Measurements from ENCODE around the gene TMOD4. TPM values are rescaled to one million over a fixed set of nuclear protein-coding genes. Genes with fewer than 3 reads are reported as not detected.
A peak's percentile ranks its signal among the peaks of the same experiment; 100 is the strongest.

The TMOD4 gene
- total and polyA plus RNA-seq, 2 of the 13 experiments (the other 11 are each of a cell fraction or from before 2014, with no cell fraction given) = 0.66 TPM; not detected in 1

DNA sequence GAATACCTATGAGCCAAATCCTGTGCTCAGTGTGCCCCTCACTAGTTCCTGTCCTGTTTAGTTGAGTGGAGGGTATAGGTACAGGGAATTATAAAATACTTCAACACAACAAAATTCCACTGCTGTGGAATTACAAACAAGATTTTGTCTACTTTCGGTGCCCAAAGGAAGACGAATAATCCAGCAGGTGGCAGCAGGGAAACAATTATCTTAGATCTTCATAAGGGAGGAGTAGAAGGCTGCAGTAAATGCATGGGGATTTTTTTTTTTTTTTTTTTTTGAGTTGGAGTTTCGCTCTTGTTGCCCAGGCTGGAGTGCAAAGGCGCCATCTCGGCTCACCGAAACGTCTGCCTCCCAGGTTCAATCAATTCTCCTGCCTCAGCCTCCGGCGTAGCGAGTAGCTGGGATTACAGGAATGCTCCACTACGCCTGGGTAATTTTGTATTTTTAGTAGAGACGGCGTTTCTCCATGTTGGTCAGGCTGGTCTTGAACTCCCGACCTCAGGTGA lies 20.6 kb upstream of the TMOD4 start (continued):
- no peak for TF ChIP-seq GTF3A (CRISPR knock-in tag; conservative IDR thresholded peaks at IDR 0.05)
- no peak for TF ChIP-seq SCMH1 (CRISPR knock-in tag; IDR thresholded peaks at IDR 0.05; ENCODE audit: borderline replicate concordance)
- TF ChIP-seq ONECUT2 (CRISPR knock-in tag; IDR thresholded peaks at IDR 0.05) = no peak
- TF ChIP-seq, protein P1, sequence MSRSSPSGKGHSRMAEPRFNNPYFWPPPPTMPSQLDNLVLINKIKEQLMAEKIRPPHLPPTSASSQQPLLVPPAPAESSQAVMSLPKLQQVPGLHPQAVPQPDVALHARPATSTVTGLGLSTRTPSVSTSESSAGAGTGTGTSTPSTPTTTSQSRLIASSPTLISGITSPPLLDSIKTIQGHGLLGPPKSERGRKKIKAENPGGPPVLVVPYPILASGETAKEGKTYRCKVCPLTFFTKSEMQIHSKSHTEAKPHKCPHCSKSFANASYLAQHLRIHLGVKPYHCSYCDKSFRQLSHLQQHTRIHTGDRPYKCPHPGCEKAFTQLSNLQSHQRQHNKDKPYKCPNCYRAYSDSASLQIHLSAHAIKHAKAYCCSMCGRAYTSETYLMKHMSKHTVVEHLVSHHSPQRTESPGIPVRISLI (CRISPR knock-in tag; IDR thresholded peaks at IDR 0.05; ENCODE audit: borderline replicate concordance) = peak; percentile 91
- no peak for TF ChIP-seq ZBTB42 (CRISPR knock-in tag; IDR thresholded peaks at IDR 0.05)
- TF ChIP-seq ZNF143 (CRISPR knock-in tag; IDR thresholded peaks at IDR 0.05) = no peak
- TF ChIP-seq BATF2 (CRISPR knock-in tag; IDR thresholded peaks at IDR 0.05) = no peak
- TF ChIP-seq, protein P2, sequence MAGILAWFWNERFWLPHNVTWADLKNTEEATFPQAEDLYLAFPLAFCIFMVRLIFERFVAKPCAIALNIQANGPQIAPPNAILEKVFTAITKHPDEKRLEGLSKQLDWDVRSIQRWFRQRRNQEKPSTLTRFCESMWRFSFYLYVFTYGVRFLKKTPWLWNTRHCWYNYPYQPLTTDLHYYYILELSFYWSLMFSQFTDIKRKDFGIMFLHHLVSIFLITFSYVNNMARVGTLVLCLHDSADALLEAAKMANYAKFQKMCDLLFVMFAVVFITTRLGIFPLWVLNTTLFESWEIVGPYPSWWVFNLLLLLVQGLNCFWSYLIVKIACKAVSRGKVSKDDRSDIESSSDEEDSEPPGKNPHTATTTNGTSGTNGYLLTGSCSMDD (CRISPR knock-in tag; IDR thresholded peaks at IDR 0.05) = no peak
- TF ChIP-seq KDM5A (IDR thresholded peaks at IDR 0.05; ENCODE audit: borderline replicate concordance, low read length) = peak; percentile 53; the same call in 1 of the 2 replicates
- 0 out of 2 replicates have a peak, but pooled peaks have one; percentile 39 for TF ChIP-seq MIXL1 (CRISPR knock-in tag; IDR thresholded peaks at IDR 0.05)
- TF ChIP-seq, protein P3, sequence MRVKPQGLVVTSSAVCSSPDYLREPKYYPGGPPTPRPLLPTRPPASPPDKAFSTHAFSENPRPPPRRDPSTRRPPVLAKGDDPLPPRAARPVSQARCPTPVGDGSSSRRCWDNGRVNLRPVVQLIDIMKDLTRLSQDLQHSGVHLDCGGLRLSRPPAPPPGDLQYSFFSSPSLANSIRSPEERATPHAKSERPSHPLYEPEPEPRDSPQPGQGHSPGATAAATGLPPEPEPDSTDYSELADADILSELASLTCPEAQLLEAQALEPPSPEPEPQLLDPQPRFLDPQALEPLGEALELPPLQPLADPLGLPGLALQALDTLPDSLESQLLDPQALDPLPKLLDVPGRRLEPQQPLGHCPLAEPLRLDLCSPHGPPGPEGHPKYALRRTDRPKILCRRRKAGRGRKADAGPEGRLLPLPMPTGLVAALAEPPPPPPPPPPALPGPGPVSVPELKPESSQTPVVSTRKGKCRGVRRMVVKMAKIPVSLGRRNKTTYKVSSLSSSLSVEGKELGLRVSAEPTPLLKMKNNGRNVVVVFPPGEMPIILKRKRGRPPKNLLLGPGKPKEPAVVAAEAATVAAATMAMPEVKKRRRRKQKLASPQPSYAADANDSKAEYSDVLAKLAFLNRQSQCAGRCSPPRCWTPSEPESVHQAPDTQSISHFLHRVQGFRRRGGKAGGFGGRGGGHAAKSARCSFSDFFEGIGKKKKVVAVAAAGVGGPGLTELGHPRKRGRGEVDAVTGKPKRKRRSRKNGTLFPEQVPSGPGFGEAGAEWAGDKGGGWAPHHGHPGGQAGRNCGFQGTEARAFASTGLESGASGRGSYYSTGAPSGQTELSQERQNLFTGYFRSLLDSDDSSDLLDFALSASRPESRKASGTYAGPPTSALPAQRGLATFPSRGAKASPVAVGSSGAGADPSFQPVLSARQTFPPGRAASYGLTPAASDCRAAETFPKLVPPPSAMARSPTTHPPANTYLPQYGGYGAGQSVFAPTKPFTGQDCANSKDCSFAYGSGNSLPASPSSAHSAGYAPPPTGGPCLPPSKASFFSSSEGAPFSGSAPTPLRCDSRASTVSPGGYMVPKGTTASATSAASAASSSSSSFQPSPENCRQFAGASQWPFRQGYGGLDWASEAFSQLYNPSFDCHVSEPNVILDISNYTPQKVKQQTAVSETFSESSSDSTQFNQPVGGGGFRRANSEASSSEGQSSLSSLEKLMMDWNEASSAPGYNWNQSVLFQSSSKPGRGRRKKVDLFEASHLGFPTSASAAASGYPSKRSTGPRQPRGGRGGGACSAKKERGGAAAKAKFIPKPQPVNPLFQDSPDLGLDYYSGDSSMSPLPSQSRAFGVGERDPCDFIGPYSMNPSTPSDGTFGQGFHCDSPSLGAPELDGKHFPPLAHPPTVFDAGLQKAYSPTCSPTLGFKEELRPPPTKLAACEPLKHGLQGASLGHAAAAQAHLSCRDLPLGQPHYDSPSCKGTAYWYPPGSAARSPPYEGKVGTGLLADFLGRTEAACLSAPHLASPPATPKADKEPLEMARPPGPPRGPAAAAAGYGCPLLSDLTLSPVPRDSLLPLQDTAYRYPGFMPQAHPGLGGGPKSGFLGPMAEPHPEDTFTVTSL (CRISPR knock-in tag; IDR thresholded peaks at IDR 0.05; ENCODE audit: borderline replicate concordance) = no peak
- TF ChIP-seq TEAD2 (CRISPR knock-in tag; IDR thresholded peaks at IDR 0.05) = no peak
- TF ChIP-seq REL (CRISPR knock-in tag; conservative IDR thresholded peaks at IDR 0.05) = 0 out of 2 replicates have a peak, but pooled peaks have one; percentile 32
- TF ChIP-seq ZNF556 (CRISPR knock-in tag; IDR thresholded peaks at IDR 0.05; ENCODE audit: borderline replicate concordance) = no peak
- no peak for TF ChIP-seq MAX (IDR thresholded peaks at IDR 0.05)
- no peak for TF ChIP-seq KDM5B (CRISPR knock-in tag; IDR thresholded peaks at IDR 0.05; ENCODE audit: borderline replicate concordance)
- TF ChIP-seq YEATS4 (CRISPR knock-in tag; IDR thresholded peaks at IDR 0.05; ENCODE audit: borderline replicate concordance) = peak; percentile 4; the same call in 1 of the 2 replicates
- TF ChIP-seq HMG20B (CRISPR knock-in tag; conservative IDR thresholded peaks at IDR 0.05) = no peak
- no peak for TF ChIP-seq MXD3 (CRISPR knock-in tag; IDR thresholded peaks at IDR 0.05)
- no peak for TF ChIP-seq HNRNPUL1 (IDR thresholded peaks at IDR 0.05; ENCODE audit: low read depth, low read length)
- no peak for TF ChIP-seq HHEX (CRISPR knock-in tag; IDR thresholded peaks at IDR 0.05)
- TF ChIP-seq SPEN (CRISPR knock-in tag; IDR thresholded peaks at IDR 0.05; ENCODE audit: low read depth) = no peak
- no peak for TF ChIP-seq ZNF136 (CRISPR knock-in tag; IDR thresholded peaks at IDR 0.05; ENCODE audit: low read depth)

All from HepG2 (cell line).